Uterus (tissue), 4 donors: ENCODE measurements around the gene ARFIP1. TPM values are rescaled to one million over a fixed set of nuclear protein-coding genes. Genes with fewer than 3 reads are reported as not detected.

Experiments
- DNase-seq, 2 donors: peaks; one replicate each; pipeline ENCODE4 v3.0.0-alpha.2; 2019 to 2020
- H3K27ac ChIP-seq, 2 donors: fragments of 200-600 bp; sonication (generic); 1 replicate in 1 of 2; 2 replicates in 1 of 2; pipeline ENCODE4 v1.5.1; 2016 to 2018
- H3K27me3 ChIP-seq, 2 donors: fragments of 200-600 bp; sonication (generic); one replicate each; pipeline ENCODE4 v1.5.1; 2018 to 2019; ENCODE audit warnings: control low read depth in 1 of 2
- H3K36me3 ChIP-seq, 2 donors: fragments of 200-600 bp; sonication (generic); one replicate each; pipeline ENCODE4 v1.5.1; 2019; ENCODE audit warnings: control low read depth in 1 of 2
- H3K4me1 ChIP-seq, 2 donors: fragments of 200-600 bp; sonication (generic); one replicate each; pipeline ENCODE4 v1.5.1; 2018 to 2019; ENCODE audit warnings: control low read depth in 1 of 2
- H3K4me3 ChIP-seq, 2 donors: fragments of 200-600 bp; sonication (generic); 1 replicate in 1 of 2; 2 replicates in 1 of 2; pipeline ENCODE4 v1.5.1; 2018 to 2019; ENCODE audit warnings: mild to moderate bottlenecking in 1 of 2
- H3K9me3 ChIP-seq, 2 donors: fragments of 200-600 bp; sonication (generic); one replicate each; pipeline ENCODE4 v1.5.1; 2019; ENCODE audit warnings: control low read depth in 1 of 2
- CTCF ChIP-seq, 4 experiments: fragments of 200-600 bp in 2 of 4; fragments of 450-650 bp in 2 of 4; sonication (generic) in 2 of 4; IDR thresholded peaks; one replicate each; pipeline ENCODE4 v1.5.1; 2016 to 2019; ENCODE audit warnings: antibody characterized with exemption in 4 of 4, mild to moderate bottlenecking in 2 of 4, moderate library complexity in 1 of 4
- POLR2A ChIP-seq, 2 donors: fragments of 450-650 bp; IDR thresholded peaks; one replicate each; pipeline ENCODE4 v1.6.1; 2016; ENCODE audit warnings: antibody characterized with exemption in 2 of 2, mild to moderate bottlenecking in 1 of 2, moderate library complexity in 1 of 2
- intact Hi-C: fragments of 100-400 bp; cut with DNase I; formaldehyde crosslinking; loops from one replicate; pipeline ENCODE4 v1.15.1; 2023; ENCODE audit warnings: low total_unique reads
- total RNA-seq, 4 donors: library from RNA; depleted of rRNA in 3 of 4; stranded (reverse); fragments of >200 nt in 3 of 4; gene quantifications; one replicate each; pipeline versions ENCODE4 v1.1.0 to v1.2.4, GENCODE V29; 2014 to 2023
- donor health status: DM: yes; HTN: yes; CAD: no.

The ARFIP1 gene
- total RNA-seq, 4 donors from 2014 or later, result 19.5 to 75.6 (median 34.1) TPM

DNA sequence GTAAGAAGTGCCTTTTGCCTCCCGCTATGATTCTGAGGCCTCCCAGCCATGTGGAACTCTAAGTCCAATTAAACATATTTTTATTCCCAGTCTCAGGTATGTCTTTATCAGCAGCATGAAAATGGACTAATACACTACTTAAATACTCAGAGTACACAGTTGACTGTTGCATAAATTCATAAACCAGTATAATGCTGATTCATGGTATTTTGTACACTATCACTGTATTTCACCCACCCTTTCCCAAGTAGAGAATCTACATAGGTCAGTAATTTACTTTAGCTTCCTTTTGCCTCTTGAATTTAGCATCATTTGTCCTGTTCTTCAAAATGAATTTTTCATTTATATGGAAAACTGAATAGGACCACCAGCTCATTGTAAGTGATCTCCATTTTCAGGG is 98.1 kb downstream of the ARFIP1 start:
- intact Hi-C loops, result no loop called here
- Histone ChIP-seq H3K4me1 (no peaks in the 10 kb centered on the region), H3K9me3 (no peaks in the 10 kb centered on the region), H3K27ac (no peak overlapping the region), H3K4me3 (no peak overlapping the region), H3K27me3 (no peaks in the 10 kb centered on the region), H3K36me3 (no peaks in the 10 kb centered on the region)
- no peak for DNase-seq
- TF ChIP-seq CTCF (IDR thresholded peaks at IDR 0.05) (no peak), POLR2A (IDR thresholded peaks at IDR 0.05) (no peak)

GRCh38 chr4:152880263-152880662 is 100.5 kb downstream of the ARFIP1 start:
- DNase-seq, result no peak
- no peaks in the 10 kb centered on the region for H3K9me3 ChIP-seq
- intact Hi-C loops, result no loop called here
- H3K27ac ChIP-seq, result no peak overlapping the region
- H3K36me3 ChIP-seq, result no peaks in the 10 kb centered on the region
- TF ChIP-seq POLR2A (IDR thresholded peaks at IDR 0.05) (no peak), CTCF (IDR thresholded peaks at IDR 0.05) (no peak)
- H3K4me3 ChIP-seq, result no peak overlapping the region
- no peaks in the 10 kb centered on the region for H3K27me3 ChIP-seq
- no peaks in the 10 kb centered on the region for H3K4me1 ChIP-seq

DNA sequence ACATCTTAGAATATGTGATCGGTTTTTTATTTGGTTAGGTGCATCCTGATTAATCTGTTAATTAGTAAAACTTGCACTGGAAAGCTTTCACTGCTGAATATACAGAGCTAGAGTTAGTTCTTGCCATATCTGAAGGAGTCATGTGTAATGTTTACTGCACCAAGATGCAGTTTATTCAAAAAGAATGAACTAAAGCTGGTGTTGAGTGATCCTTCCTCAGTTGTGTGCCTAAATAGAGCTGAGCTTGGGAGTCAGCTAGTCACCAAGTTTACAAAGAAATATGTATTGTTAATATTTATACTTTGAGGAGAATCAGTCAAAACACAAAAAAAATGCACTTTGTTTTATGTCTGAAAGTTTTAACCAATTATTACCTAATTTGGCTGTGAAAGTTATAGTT is 102.2 kb downstream of the ARFIP1 start:
- H3K36me3 ChIP-seq, result no peaks in the 10 kb centered on the region
- H3K27ac ChIP-seq, result no peak overlapping the region
- no peaks in the 10 kb centered on the region for H3K9me3 ChIP-seq
- no peaks in the 10 kb centered on the region for H3K27me3 ChIP-seq
- TF ChIP-seq POLR2A (IDR thresholded peaks at IDR 0.05) (no peak), CTCF (IDR thresholded peaks at IDR 0.05) (no peak)
- intact Hi-C loops, result no loop called here
- no peaks in the 10 kb centered on the region for H3K4me1 ChIP-seq
- no peak overlapping the region for H3K4me3 ChIP-seq
- DNase-seq, result no peak

DNA sequence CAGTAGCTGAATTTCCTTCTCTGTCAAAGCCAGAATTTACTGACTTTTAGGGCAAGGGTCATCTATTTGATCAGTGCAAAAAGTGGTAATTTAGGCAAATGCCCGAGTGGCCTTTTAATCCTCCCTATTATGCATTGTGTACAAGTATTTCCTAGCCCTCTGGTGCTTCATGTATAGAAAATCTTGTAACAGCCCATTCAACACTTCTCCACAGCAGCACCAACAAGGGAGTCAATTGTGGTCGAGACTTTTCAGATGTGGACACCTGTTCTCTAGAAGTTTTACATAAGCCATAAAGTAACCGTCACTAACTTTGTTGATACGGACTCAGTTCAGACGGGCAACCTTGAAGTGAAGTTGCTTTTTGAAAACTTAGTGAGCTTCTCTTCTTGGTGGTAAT is 105.4 kb downstream of the ARFIP1 start:
- intact Hi-C loops, result no loop called here

GRCh38 chr4:152886201-152886600 is 106.4 kb downstream of the ARFIP1 start:
- H3K4me1 ChIP-seq, result no peaks in the 10 kb centered on the region
- H3K9me3 ChIP-seq, result no peaks in the 10 kb centered on the region
- no peak overlapping the region for H3K27ac ChIP-seq
- TF ChIP-seq POLR2A (IDR thresholded peaks at IDR 0.05) (no peak), CTCF (IDR thresholded peaks at IDR 0.05) (no peak)
- H3K4me3 ChIP-seq, result no peak overlapping the region
- H3K36me3 ChIP-seq, result no peaks in the 10 kb centered on the region
- intact Hi-C loops, result no loop called here
- no peaks in the 10 kb centered on the region for H3K27me3 ChIP-seq
- DNase-seq, result no peak

More for the DNA sequence above, 105.4 kb downstream of the ARFIP1 start:
- H3K36me3 ChIP-seq, result no peaks in the 10 kb centered on the region
- H3K4me3 ChIP-seq, result no peak overlapping the region
- DNase-seq, result no peak
- H3K4me1 ChIP-seq, result no peaks in the 10 kb centered on the region
- TF ChIP-seq POLR2A (IDR thresholded peaks at IDR 0.05), result no peak
- TF ChIP-seq CTCF (IDR thresholded peaks at IDR 0.05), result no peak
- H3K27ac ChIP-seq, result no peak overlapping the region
- H3K9me3 ChIP-seq, result no peaks in the 10 kb centered on the region
- no peaks in the 10 kb centered on the region for H3K27me3 ChIP-seq
